ENCODE results near the gene PDXK.

The PDXK gene

GRCh38 chr21:43752758-43753438 is 34.0 kb downstream of the PDXK start:
- TF ChIP-seq CTCF (IDR thresholded peaks at IDR 0.05; ENCODE audit: low read depth, low read length): no peak
- H3K4me1 ChIP-seq: no peaks in the 10 kb centered on the region
- peaks cover 16% of the 10 kb centered on the region for H3K36me3 ChIP-seq
- no peak overlapping the region for H3K4me3 ChIP-seq (ENCODE audit: low read depth, low read length)
- no peak for DNase-seq
- no peaks in the 10 kb centered on the region for H3K27me3 ChIP-seq
- no peaks in the 10 kb centered on the region for H3K9me3 ChIP-seq

- Histone ChIP-seq H3K4me1 (no peaks in the 10 kb centered on the region), H3K27me3 (no peaks in the 10 kb centered on the region), H3K9me3 (no peaks in the 10 kb centered on the region), H3K36me3 (peaks cover 16% of the 10 kb centered on the region), H3K4me3 (ENCODE audit: low read depth, low read length) (no peak overlapping the region)
- TF ChIP-seq CTCF (IDR thresholded peaks at IDR 0.05; ENCODE audit: low read depth, low read length): no peak
- DNase-seq: no peak
Observed at GRCh38 chr21:43753439-43753799, 34.5 kb downstream of the PDXK start.

GRCh38 chr21:43754948-43755781 is 36.2 kb downstream of the PDXK start:
- Histone ChIP-seq H3K9me3 (no peaks in the 10 kb centered on the region), H3K27me3 (no peaks in the 10 kb centered on the region), H3K36me3 (peaks cover 16% of the 10 kb centered on the region), H3K4me1 (no peaks in the 10 kb centered on the region), H3K4me3 (ENCODE audit: low read depth, low read length) (no peak overlapping the region)
- peak; percentile 36 for DNase-seq
- TF ChIP-seq CTCF (IDR thresholded peaks at IDR 0.05; ENCODE audit: low read depth, low read length): no peak

- Histone ChIP-seq H3K9me3 (no peaks in the 10 kb centered on the region), H3K27me3 (no peaks in the 10 kb centered on the region), H3K4me3 (ENCODE audit: low read depth, low read length) (no peak overlapping the region), H3K36me3 (peaks cover 16% of the 10 kb centered on the region), H3K4me1 (no peaks in the 10 kb centered on the region)
- DNase-seq: no peak
- no peak for TF ChIP-seq CTCF (IDR thresholded peaks at IDR 0.05; ENCODE audit: low read depth, low read length)
Observed at GRCh38 chr21:43755820-43756594, 37.1 kb downstream of the PDXK start.

GRCh38 chr21:43757601-43758000 is 38.7 kb downstream of the PDXK start:
- Histone ChIP-seq H3K27me3 (no peaks in the 10 kb centered on the region), H3K4me3 (ENCODE audit: low read depth, low read length) (no peak overlapping the region), H3K4me1 (no peaks in the 10 kb centered on the region), H3K36me3 (peaks cover 19% of the 10 kb centered on the region), H3K9me3 (no peaks in the 10 kb centered on the region)
- DNase-seq: no peak
- no peak for TF ChIP-seq CTCF (IDR thresholded peaks at IDR 0.05; ENCODE audit: low read depth, low read length)

Measured in BE2C (cell line).